NCI-H2029 treated with DMSO at 0.1 percent for 48 hours (cell line): ENCODE results near the gene ARMCX5.
A peak's percentile ranks its signal among the peaks of the same experiment; 100 is the strongest.

Source experiments
- DNase-seq: peaks from one replicate; lab custom pipeline; 2025; lab: John Stamatoyannopoulos, UW

The ARMCX5 gene

DNA sequence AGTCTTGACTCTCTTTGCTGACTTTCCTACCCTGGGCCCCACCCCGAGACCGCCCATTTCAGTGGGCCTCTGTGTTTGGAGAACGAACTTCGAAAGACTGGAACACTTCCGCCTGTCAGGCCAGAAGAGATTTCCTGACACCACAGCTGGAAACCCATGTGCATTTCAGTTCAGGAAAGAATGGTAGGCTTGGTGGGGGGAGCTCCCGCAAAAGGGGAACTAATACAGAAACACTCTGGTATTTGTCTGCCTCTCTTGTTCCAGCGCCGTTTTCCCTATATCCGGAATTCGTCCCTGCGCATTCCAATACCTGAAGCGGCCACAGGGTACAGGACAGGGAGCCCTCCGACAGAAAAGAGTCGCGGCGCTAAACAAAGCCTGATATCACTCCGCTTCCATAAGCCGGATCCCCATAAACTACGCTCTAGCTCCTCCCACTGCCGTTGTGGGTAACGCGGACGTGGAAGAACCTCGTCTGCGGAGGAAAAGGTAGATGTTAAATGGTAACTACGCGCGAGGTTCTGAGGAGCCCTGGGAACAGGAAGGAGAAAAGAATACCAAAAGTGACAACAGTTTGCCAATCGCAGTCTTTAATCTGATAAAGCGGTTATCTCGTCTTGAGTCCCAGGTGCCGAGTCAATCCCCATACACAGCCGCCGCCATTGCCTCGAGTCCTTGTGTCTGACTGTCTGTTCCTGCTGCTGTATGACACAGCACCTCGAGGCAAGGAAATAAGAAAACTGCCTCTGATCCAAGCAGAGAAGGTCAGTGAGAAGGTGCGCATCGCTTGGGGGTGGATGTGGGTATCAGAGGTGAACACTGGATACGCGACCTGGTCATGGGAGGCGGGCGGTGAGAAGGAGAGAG is at the start of gene ARMCX5:
Gene ARMCX5 (plus strand): TSS at position 432 of the 867 bp plus-strand sequence. CDS start 2,627 bp downstream, outside the sequence.
- DNase-seq, result peak; percentile 61

GRCh38 chrX:102558607-102559006 is 40.7 kb upstream of the ARMCX5 start:
- no peak for DNase-seq

DNA sequence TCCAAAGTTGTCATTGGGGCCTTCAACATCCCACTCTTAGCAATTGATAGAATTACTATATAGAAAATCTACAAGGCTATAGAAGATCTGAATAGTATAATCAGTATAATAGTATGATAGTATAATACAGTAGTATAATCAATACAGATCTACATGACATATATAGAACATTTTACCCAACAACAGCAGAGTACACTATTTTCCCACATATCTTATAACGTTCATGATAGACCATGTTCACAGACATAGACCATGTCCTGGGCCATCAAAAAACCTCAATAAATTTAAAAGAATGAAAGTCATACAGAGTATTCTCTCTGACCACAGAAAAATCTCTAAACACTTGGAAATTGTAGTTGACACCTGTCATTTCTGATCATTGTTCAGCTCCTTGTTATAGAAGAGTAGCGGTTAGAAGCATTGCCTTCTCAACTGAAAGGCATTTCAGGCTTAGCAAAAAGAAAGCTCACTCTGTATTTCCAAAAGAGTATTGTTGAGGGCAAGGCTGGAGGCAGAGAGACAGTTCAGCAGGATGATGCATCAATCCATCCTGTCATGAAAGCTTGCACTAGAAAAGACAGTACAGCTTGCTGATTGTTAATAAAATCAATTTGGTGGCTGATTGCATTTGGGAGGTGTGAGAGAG is 38.8 kb upstream of the ARMCX5 start:
- no peak for DNase-seq

- no peak for DNase-seq
Observed at GRCh38 chrX:102580891-102581290, 18.4 kb upstream of the ARMCX5 start.

DNA sequence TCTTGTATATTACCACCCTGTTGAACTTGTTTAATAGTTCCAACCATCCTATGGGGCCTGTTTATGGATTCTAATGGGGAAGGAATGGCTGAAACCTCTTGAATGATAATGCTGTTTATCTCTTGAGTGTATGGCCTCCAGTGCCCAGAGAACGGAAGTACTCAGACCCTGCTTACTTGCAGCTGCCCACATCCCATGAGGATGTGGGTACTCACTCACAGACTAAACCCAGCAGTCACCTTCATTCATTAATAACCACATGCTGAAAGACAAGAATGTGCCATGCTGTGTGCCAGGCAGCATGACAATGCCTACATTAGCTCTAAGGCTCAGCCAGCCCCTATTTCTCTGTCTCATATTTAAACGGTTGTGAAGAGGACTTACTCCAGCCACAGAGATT is 5.9 kb upstream of the ARMCX5 start:
- no peak for DNase-seq

- no peak for DNase-seq
Observed at GRCh38 chrX:102599951-102600579, 750 bp downstream of the ARMCX5 start.

DNA sequence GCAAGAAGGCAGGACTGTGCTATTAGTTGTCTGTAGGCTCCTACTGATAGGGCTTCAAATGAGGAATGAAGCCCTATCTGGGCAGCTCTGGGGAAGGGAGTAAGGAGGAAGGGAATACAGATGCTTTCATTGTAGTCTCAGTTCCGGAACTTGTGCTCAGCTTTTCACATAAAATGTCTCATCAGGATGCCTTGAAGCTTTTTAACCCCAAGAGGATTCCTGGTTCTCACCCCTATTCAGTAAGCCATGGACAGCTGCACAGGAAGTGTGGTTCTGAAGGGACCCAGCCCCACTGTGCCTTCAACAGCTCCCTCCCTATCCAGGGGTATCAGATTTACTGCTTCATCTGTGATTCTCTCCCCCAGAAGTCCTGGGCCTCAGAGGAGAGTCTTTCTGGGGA is 5.0 kb downstream of the ARMCX5 start:
- no peak for DNase-seq

- no peak for DNase-seq
Observed at GRCh38 chrX:102606115-102606514, 6.8 kb downstream of the ARMCX5 start.

- no peak for DNase-seq
Observed at GRCh38 chrX:102610905-102611304, 11.6 kb downstream of the ARMCX5 start.

GRCh38 chrX:102624105-102624504 is 24.8 kb downstream of the ARMCX5 start:
- no peak for DNase-seq

DNA sequence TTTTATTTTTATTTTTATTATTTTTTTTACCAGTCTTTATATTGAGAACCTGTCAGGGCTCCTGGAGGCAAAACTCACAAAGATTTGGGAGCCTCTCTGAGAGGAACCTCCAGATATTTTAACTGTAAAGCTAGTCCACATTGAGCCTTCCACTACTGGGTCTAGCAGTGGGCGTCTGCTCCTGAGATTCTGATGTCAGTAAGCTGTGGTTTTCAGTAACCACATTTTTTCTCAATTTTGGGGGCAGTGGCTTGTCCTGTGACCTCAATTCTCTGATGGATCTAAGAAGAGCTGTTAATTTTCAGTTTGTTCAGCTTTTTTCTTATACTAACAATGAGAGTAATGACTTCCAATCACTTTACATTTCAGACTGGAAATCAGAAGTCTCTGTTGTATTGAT is 28.3 kb downstream of the ARMCX5 start:
- DNase-seq, result no peak

- no peak for DNase-seq
Observed at GRCh38 chrX:102637561-102637960, 38.2 kb downstream of the ARMCX5 start.

- no peak for DNase-seq
Observed at GRCh38 chrX:102650903-102651241, 51.6 kb downstream of the ARMCX5 start.

DNA sequence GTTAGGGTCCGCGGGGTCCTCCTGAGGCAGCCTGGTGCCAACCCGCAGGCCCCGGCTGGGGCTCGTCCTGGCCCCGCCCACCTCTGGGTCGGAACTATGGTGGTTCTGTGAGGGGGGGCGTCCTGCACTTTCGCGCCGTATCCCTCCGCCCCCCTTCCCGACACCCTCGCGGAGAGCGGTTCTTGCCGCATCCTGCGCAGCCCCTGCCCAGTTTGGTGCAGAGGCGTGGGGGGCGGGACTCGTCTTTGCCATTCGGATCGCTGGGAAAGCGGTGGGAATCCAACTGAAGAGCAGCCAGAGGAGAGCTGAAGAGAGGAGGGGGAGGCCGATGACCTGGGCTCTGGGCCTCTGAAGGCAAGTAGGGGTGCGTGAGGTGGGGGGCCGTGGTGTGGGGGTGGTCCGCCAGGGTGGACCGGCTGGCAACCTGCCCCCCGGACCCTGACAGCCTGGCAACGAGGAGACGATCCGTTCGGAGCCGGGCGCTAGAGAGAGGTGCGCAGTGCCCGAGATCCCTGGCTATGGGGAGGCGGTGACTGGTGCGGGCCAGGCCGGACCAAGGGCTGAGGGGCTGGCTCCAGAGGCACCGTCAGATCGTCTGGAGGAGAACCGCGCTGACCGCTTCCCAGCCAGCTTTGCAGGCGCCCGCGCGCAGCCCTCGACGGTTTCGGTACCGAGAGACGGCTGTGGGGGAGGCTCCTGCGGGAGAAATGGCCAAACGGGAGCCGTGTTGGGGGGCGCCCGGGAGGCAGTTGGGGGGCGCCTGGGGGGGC is 52.1 kb downstream of the ARMCX5 start, which contains the start of gene GPRASP1:
Gene GPRASP1 (plus strand): TSS at position 242 of the 770 bp plus-strand sequence. CDS start 2,431 bp downstream, outside the sequence.
- DNase-seq, result no peak

DNA sequence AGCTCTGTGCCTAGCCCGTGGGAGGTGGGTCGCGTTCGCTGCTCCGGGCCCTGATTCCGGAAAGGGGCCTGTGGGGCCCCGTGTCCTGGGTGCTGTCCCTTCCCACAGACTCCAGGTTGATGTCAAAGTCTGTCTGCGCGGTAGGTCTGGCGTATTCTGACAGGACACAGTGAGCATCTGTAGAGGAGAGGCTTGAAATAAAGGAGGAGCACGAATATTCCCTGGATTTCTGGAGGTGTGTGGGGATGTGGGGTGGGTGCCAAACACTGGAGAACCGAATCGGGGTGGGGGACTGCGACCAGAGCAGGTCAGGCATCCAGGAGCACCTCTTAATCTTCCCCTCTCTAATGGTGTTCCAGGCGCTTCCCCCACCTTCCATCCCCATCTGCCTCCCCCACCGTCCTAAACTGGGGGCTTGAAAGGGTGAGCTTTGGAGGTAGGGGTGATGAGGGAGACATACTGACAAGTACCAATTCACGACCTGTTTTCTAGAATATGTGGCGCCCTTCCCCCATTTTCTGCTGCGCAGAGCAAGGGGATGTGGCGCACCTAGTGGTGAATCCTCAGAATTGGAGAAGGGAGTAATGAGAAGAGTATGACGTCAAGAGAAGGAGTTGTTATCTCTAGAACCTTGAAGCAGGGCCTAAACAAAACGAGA is 52.8 kb downstream of the ARMCX5 start:
- DNase-seq, result no peak
